Peyer's patch (tissue), 4 donors: ENCODE data around the gene IMMP2L. TPM values are rescaled to one million over a fixed set of nuclear protein-coding genes. Genes with fewer than 3 reads are reported as not detected.

ENCODE experiments used
- DNase-seq, 3 donors: peaks; one replicate each; pipeline ENCODE4 v3.0.0-alpha.2; 2017 to 2019
- H3K27ac ChIP-seq, 4 donors: fragments of 200-600 bp; sonication (generic); one replicate each; pipeline ENCODE4 v1.5.1; 2016 to 2019
- H3K27me3 ChIP-seq, 2 donors: fragments of 200-600 bp; sonication (generic); one replicate each; pipeline ENCODE4 v1.5.1; 2019
- H3K36me3 ChIP-seq, 3 donors: fragments of 200-600 bp; sonication (generic); one replicate each; pipeline ENCODE4 v1.5.1; 2016 to 2019
- H3K4me1 ChIP-seq, 4 donors: fragments of 200-600 bp; sonication (generic); one replicate each; pipeline ENCODE4 v1.5.1; 2016 to 2019
- H3K4me3 ChIP-seq, 4 donors: fragments of 200-600 bp; sonication (generic); 1 replicate in 3 of 4; 2 replicates in 1 of 4; pipeline ENCODE4 v1.5.1; 2016 to 2019; ENCODE audit warnings: mild to moderate bottlenecking in 1 of 4
- H3K9me3 ChIP-seq, 4 donors: fragments of 200-600 bp; sonication (generic); one replicate each; pipeline ENCODE4 v1.5.1; 2016 to 2019; ENCODE audit warnings: mild to moderate bottlenecking in 1 of 4
- CTCF ChIP-seq, 6 experiments: fragments of 450-650 bp in 4 of 6; fragments of 200-600 bp in 2 of 6; sonication (generic) in 1 of 6; IDR thresholded peaks; one replicate each; pipeline ENCODE4 v1.5.1; 2017 to 2019; ENCODE audit warnings: antibody characterized with exemption in 6 of 6, mild to moderate bottlenecking in 3 of 6, moderate library complexity in 1 of 6
- POLR2A ChIP-seq, 2 donors: fragments of 450-650 bp; IDR thresholded peaks; one replicate each; pipeline ENCODE4 v1.5.1; 2017; ENCODE audit warnings: antibody characterized with exemption in 2 of 2, mild to moderate bottlenecking in 2 of 2, moderate library complexity in 2 of 2
- total RNA-seq, 4 donors: library from RNA; depleted of rRNA; stranded (reverse); fragments of >200 nt; gene quantifications; one replicate each; pipeline ENCODE4 v1.1.0, GENCODE V29; 2016

Gene IMMP2L
- total RNA-seq, 4 donors from 2014 or later: 5.1 to 16.5 (median 10.9) TPM

GRCh38 chr7:111018960-111019736, 543.1 kb downstream of the IMMP2L start:
- DNase-seq: no peak
- H3K27ac ChIP-seq: no peak overlapping the region
- H3K4me1 ChIP-seq: no peaks in the 10 kb centered on the region
- no peaks in the 10 kb centered on the region for H3K27me3 ChIP-seq
- no peaks in the 10 kb centered on the region for H3K36me3 ChIP-seq
- TF ChIP-seq CTCF (IDR thresholded peaks at IDR 0.05) (no peak), POLR2A (IDR thresholded peaks at IDR 0.05) (no peak)
- no peaks in the 10 kb centered on the region for H3K9me3 ChIP-seq
- no peak overlapping the region for H3K4me3 ChIP-seq

- Histone ChIP-seq H3K27me3 (no peaks in the 10 kb centered on the region), H3K4me1 (peaks cover 0 to 4% (median 0%) of the 10 kb centered on the region in 4 donors), H3K36me3 (no peaks in the 10 kb centered on the region), H3K9me3 (no peaks in the 10 kb centered on the region), H3K4me3 (no peak overlapping the region), H3K27ac (no peak overlapping the region)
- TF ChIP-seq CTCF (IDR thresholded peaks at IDR 0.05): no peak
- TF ChIP-seq POLR2A (IDR thresholded peaks at IDR 0.05): no peak
- no peak for DNase-seq
Observed at GRCh38 chr7:111018447-111018846, 543.8 kb downstream of the IMMP2L start.

GRCh38 chr7:111014079-111014478, 548.2 kb downstream of the IMMP2L start:
- no peaks in the 10 kb centered on the region for H3K36me3 ChIP-seq
- no peak for DNase-seq
- no peak overlapping the region for H3K4me3 ChIP-seq
- H3K9me3 ChIP-seq: no peaks in the 10 kb centered on the region
- peaks cover 0 to 11% (median 0%) of the 10 kb centered on the region in 4 donors for H3K4me1 ChIP-seq
- H3K27me3 ChIP-seq: no peaks in the 10 kb centered on the region
- peak overlapping the region in 1 of 4 donors; percentile 55 for H3K27ac ChIP-seq
- no peak for TF ChIP-seq POLR2A (IDR thresholded peaks at IDR 0.05)
- TF ChIP-seq CTCF (IDR thresholded peaks at IDR 0.05): no peak

GRCh38 chr7:111012799-111013675, 549.3 kb downstream of the IMMP2L start:
- no peak for DNase-seq
- no peaks in the 10 kb centered on the region for H3K36me3 ChIP-seq
- no peak for TF ChIP-seq POLR2A (IDR thresholded peaks at IDR 0.05)
- no peak for TF ChIP-seq CTCF (IDR thresholded peaks at IDR 0.05)
- peak overlapping the region in 1 of 4 donors; percentile 4 for H3K4me3 ChIP-seq
- no peaks in the 10 kb centered on the region for H3K9me3 ChIP-seq
- no peaks in the 10 kb centered on the region for H3K27me3 ChIP-seq
- peaks cover 0 to 11% (median 0%) of the 10 kb centered on the region in 4 donors for H3K4me1 ChIP-seq
- peak overlapping the region in 3 of 4 donors; percentile 16 to 58 (median 55) for H3K27ac ChIP-seq

GRCh38 chr7:111012149-111012548, 550.1 kb downstream of the IMMP2L start:
- H3K27me3 ChIP-seq: no peaks in the 10 kb centered on the region
- no peak for DNase-seq
- TF ChIP-seq POLR2A (IDR thresholded peaks at IDR 0.05) (no peak), CTCF (IDR thresholded peaks at IDR 0.05) (no peak)
- no peaks in the 10 kb centered on the region for H3K36me3 ChIP-seq
- peaks cover 0 to 11% (median 0%) of the 10 kb centered on the region in 4 donors for H3K4me1 ChIP-seq
- peak overlapping the region in 1 of 4 donors; percentile 58 for H3K27ac ChIP-seq
- H3K9me3 ChIP-seq: no peaks in the 10 kb centered on the region
- no peak overlapping the region for H3K4me3 ChIP-seq
